ENCODE data around the gene ANKRD11. TPM values are rescaled to one million over a fixed set of nuclear protein-coding genes. Genes with fewer than 3 reads are reported as not detected.

The ANKRD11 gene
- total RNA-seq, 1 experiment from 2014 or later: 266 TPM

DNA sequence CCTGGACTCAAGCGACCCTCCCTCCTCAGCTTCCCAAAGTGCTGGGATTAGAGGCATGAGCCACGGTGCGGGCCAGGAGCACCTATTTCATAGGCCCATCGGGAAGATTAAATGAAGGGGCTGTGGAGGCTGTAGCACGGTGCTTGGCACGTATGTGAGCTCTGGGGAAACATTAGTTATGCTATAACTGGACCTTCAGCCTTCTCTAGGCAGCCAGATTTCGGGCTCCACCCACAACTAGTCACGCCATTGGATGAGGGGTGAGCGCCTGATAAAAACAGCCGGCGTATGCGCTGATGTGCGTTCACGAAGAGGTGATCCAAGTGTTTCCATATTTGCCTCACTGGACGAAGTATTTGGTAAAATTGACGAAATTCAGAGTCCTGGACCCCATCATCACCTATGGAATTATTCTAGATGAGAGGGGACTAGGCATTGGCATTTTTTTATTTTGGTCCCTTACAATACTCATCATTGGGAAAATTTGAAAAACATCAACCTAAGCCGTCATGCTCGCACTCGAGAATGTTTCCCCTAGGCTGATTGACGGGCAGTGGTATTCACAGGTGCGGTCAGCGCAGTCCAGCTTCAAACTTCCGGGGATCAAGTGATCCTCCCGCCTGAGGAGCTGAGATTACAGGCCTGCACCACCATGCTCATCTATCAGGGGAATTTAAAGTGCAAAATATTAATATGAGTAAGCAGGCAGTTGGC, 1.8 kb upstream of the ANKRD11 start:
- ChIA-PET RAD21 (ENCODE audit: low non-redundant PET in 1 of 2, low total read pairs in 2 of 2, uncharacterized antibody in 2 of 2, unreplicated experiment in 2 of 2) (no interaction called here), CTCF (no interaction called here), POLR2A (no interaction called here)
- Histone ChIP-seq H3K4me3 (replicated peaks in 1 of 2; ENCODE audit: low read depth in 1 of 2, low read length in 2 of 2) (peak overlapping the region; percentile 54 to 74), H4K20me1 (ENCODE audit: insufficient read depth) (peaks cover 17% of the 10 kb centered on the region; the same call in 1 of the 2 replicates), H3K4me2 (ENCODE audit: low read length) (peak overlapping the region; percentile 97), H3K79me2 (ENCODE audit: insufficient read depth, low read length) (peaks cover 40% of the 10 kb centered on the region), H3K27ac (ENCODE audit: low read depth, low read length) (peak overlapping the region; percentile 65; the same call in 1 of the 2 replicates), H3K36me3 (ENCODE audit: control insufficient read depth in 1 of 2, insufficient read depth in 2 of 2, low read length in 2 of 2) (no peaks in the 10 kb centered on the region; a peak in 1 of 4 replicates), H3K9me2 (ENCODE audit: insufficient read depth) (no peaks in the 10 kb centered on the region), H3K9me3 (ENCODE audit: control insufficient read depth in 1 of 2, insufficient read depth in 1 of 2, low read depth in 1 of 2, low read length in 2 of 2) (no peaks in the 10 kb centered on the region), H3K9ac (ENCODE audit: low read length) (peak overlapping the region; percentile 78), H3K27me3 (ENCODE audit: insufficient read depth, low read length) (no peaks in the 10 kb centered on the region), H3K4me1 (ENCODE audit: control insufficient read depth in 1 of 2, insufficient read depth in 2 of 2, low read length in 2 of 2) (peaks cover 17 to 46% of the 10 kb centered on the region in 2 experiments), H2AFZ (ENCODE audit: low read depth, low read length, poor library complexity, severe bottlenecking) (no peak overlapping the region)
- DNase-seq (ENCODE audit: low read depth, low spot score) (no peak), ATAC-seq (no peak)
- intact Hi-C loops (cut with micrococcal nuclease): loop anchor here (2.0 to 5.0 kb wide), 2 partner anchors 13 to 65 kb away; no protein-coding TSS in a partner anchor
- no peak for TF ChIP-seq SRF (IDR thresholded peaks at IDR 0.05; ENCODE audit: low read depth)
- TF ChIP-seq FOSL1 (IDR thresholded peaks at IDR 0.05; ENCODE audit: low read depth): no peak
- no TSS peak for BruUV-seq (replicated peaks)

DNA sequence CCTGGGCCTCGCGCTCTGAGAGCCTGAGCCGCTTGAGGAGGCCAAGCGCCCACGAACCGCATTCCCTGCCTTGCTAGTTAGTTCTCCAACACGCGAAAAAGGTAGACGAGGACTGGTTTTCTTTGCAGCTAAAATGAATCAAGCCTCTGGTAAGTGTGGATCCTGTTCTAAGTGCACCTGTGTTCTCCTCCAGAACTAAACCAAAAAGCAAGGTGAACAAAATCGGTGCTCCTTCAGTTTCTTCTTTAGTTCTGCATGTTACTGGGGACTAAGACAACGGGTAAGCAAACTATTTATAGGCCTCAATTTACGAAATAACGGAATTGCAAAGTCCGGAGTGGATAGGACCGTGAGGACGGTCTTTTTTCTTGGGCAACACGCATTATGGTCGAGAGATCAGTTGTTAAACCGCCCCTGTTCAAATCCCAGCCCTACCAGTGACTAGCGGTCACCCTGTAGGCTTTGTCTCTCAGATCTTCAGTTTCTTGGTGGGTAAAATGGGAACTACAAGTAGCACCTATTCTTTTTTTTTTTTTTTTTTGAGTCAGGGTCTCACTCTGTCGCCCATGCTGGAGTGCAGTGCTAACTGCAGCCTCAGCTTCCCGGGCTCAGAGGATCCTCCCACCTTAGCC, 993 bp upstream of the ANKRD11 start:
- H3K27ac ChIP-seq (ENCODE audit: low read depth, low read length): peak overlapping the region; percentile 65
- H3K79me2 ChIP-seq (ENCODE audit: insufficient read depth, low read length): peaks cover 48% of the 10 kb centered on the region
- DNase-seq (ENCODE audit: low read depth, low spot score): no peak
- no peaks in the 10 kb centered on the region for H3K9me2 ChIP-seq (ENCODE audit: insufficient read depth)
- TSS peak; percentile 83 for BruUV-seq (replicated peaks)
- H3K9me3 ChIP-seq (ENCODE audit: control insufficient read depth in 1 of 2, insufficient read depth in 1 of 2, low read depth in 1 of 2, low read length in 2 of 2): no peaks in the 10 kb centered on the region
- no peaks in the 10 kb centered on the region; a peak in 1 of 4 replicates for H3K36me3 ChIP-seq (ENCODE audit: control insufficient read depth in 1 of 2, insufficient read depth in 2 of 2, low read length in 2 of 2)
- peak overlapping the region; percentile 97 for H3K4me2 ChIP-seq (ENCODE audit: low read length)
- H3K4me3 ChIP-seq (replicated peaks in 1 of 2; ENCODE audit: low read depth in 1 of 2, low read length in 2 of 2): peak overlapping the region; percentile 54 to 74
- peaks cover 17 to 48% of the 10 kb centered on the region in 2 experiments for H3K4me1 ChIP-seq (ENCODE audit: control insufficient read depth in 1 of 2, insufficient read depth in 2 of 2, low read length in 2 of 2)
- peaks cover 23% of the 10 kb centered on the region; the same call in 1 of the 2 replicates for H4K20me1 ChIP-seq (ENCODE audit: insufficient read depth)
- ChIA-PET RAD21 (ENCODE audit: low non-redundant PET in 1 of 2, low total read pairs in 2 of 2, uncharacterized antibody in 2 of 2, unreplicated experiment in 2 of 2) (interaction anchor here in 1 of 2 experiments (0.5 kb wide), 1 partner anchor 160 kb away, joined by 3 read pairs; no protein-coding TSS in a partner anchor), POLR2A (no interaction called here), CTCF (no interaction called here)
- peak; percentile 2 for TF ChIP-seq POLR2A (IDR thresholded peaks at IDR 0.05; ENCODE audit: borderline replicate concordance, extremely low read depth, insufficient read depth, insufficient read length)
- TF ChIP-seq, protein P1, sequence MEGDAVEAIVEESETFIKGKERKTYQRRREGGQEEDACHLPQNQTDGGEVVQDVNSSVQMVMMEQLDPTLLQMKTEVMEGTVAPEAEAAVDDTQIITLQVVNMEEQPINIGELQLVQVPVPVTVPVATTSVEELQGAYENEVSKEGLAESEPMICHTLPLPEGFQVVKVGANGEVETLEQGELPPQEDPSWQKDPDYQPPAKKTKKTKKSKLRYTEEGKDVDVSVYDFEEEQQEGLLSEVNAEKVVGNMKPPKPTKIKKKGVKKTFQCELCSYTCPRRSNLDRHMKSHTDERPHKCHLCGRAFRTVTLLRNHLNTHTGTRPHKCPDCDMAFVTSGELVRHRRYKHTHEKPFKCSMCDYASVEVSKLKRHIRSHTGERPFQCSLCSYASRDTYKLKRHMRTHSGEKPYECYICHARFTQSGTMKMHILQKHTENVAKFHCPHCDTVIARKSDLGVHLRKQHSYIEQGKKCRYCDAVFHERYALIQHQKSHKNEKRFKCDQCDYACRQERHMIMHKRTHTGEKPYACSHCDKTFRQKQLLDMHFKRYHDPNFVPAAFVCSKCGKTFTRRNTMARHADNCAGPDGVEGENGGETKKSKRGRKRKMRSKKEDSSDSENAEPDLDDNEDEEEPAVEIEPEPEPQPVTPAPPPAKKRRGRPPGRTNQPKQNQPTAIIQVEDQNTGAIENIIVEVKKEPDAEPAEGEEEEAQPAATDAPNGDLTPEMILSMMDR (IDR thresholded peaks at IDR 0.05 in 2 of 3, conservative IDR thresholded peaks at IDR 0.05 in 1 of 3; ENCODE audit: borderline replicate concordance in 1 of 3, insufficient read depth in 1 of 3, low read depth in 2 of 3, low read length in 2 of 3): peak in 1 of 3 experiments; percentile 40; a peak in 2 of 6 replicates
- peak; percentile 21; the same call in 1 of the 2 replicates for TF ChIP-seq POLR2AphosphoS5 (IDR thresholded peaks at IDR 0.05; ENCODE audit: low read depth, low read length)
- no peak for TF ChIP-seq FOSL1 (IDR thresholded peaks at IDR 0.05; ENCODE audit: low read depth)
- H3K9ac ChIP-seq (ENCODE audit: low read length): peak overlapping the region; percentile 78
- H2AFZ ChIP-seq (ENCODE audit: low read depth, low read length, poor library complexity, severe bottlenecking): no peak overlapping the region
- intact Hi-C loops (cut with micrococcal nuclease): loop anchor here (2.0 to 5.0 kb wide), 2 partner anchors 13 to 66 kb away; no protein-coding TSS in a partner anchor
- ATAC-seq: no peak
- H3K27me3 ChIP-seq (ENCODE audit: insufficient read depth, low read length): no peaks in the 10 kb centered on the region

Data from HCT116 (cell line).